Measurements from ENCODE around the gene SINHCAF. TPM values are rescaled to one million over a fixed set of nuclear protein-coding genes. Genes with fewer than 3 reads are reported as not detected.
A peak's percentile ranks its signal among the peaks of the same experiment; 100 is the strongest.

SINHCAF gene
- total and polyA plus RNA-seq, 5 donors from 2014 or later, result 42.0 to 73.7 (median 53.4) TPM

GRCh38 chr12:31311634-31312258, 14.2 kb downstream of the SINHCAF start:
- Mint-ChIP-seq H3K4me1 (peaks cover 24 to 61% (median 33%) of the 10 kb centered on the region in 4 donors), H3K4me3 (no peak overlapping the region), H3K9me3 (peaks cover 0 to 5% (median 0%) of the 10 kb centered on the region in 7 donors), H3K27ac (no peak overlapping the region), H3K36me3 (peaks cover 24% of the 10 kb centered on the region), H3K27me3 (no peaks in the 10 kb centered on the region)
- ATAC-seq (ENCODE audit: low read depth in 2 of 2) (no peak), DNase-seq (no peak)
- Histone ChIP-seq H3K27ac (ENCODE audit: insufficient read depth, low read length, poor library complexity, severe bottlenecking) (no peak overlapping the region), H3K27me3 (ENCODE audit: control insufficient read depth, insufficient read depth, low read length) (no peaks in the 10 kb centered on the region), H3K9me3 (ENCODE audit: control insufficient read depth in 2 of 2, low read length in 2 of 2) (peaks cover 4 to 8% of the 10 kb centered on the region in 2 experiments), H3K4me1 (ENCODE audit: control insufficient read depth, insufficient read depth, low read length, poor library complexity, severe bottlenecking) (peaks cover 16% of the 10 kb centered on the region), H3K4me3 (ENCODE audit: low read depth, low read length) (no peak overlapping the region), H3K36me3 (ENCODE audit: control insufficient read depth, insufficient read depth, low read length) (no peaks in the 10 kb centered on the region)

DNA sequence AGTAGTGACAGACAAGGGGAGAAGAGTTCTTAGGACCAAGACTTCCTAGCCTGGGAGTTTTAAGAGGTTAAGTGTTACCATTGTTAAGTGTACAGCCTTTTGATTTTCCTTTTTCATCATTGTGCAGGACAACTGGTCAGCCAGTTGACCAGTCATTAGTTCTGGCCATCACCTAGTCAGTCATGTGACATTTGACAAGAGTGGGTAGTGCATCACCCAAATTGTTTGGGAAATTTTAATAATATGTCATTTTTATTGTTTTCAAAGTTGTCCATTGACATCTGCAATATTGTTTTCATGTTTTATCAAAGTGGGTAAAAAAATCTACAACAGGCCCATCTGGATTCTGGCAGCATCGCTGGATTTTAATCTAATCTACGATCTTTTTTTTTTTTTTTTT, 15.5 kb downstream of the SINHCAF start:
- Mint-ChIP-seq H3K4me3 (peak overlapping the region in 1 of 4 donors; percentile 15), H3K27me3 (no peaks in the 10 kb centered on the region), H3K36me3 (peaks cover 29% of the 10 kb centered on the region), H3K27ac (no peak overlapping the region), H3K4me1 (peaks cover 26 to 64% (median 39%) of the 10 kb centered on the region in 4 donors), H3K9me3 (peaks cover 0 to 5% (median 0%) of the 10 kb centered on the region in 7 donors)
- Histone ChIP-seq H3K9me3 (ENCODE audit: control insufficient read depth in 2 of 2, low read length in 2 of 2) (peaks cover 4 to 8% of the 10 kb centered on the region in 2 experiments), H3K27ac (ENCODE audit: insufficient read depth, low read length, poor library complexity, severe bottlenecking) (no peak overlapping the region), H3K4me1 (ENCODE audit: control insufficient read depth, insufficient read depth, low read length, poor library complexity, severe bottlenecking) (peaks cover 10% of the 10 kb centered on the region), H3K27me3 (ENCODE audit: control insufficient read depth, insufficient read depth, low read length) (no peaks in the 10 kb centered on the region), H3K36me3 (ENCODE audit: control insufficient read depth, insufficient read depth, low read length) (no peaks in the 10 kb centered on the region), H3K4me3 (ENCODE audit: low read depth, low read length) (no peak overlapping the region)
- ATAC-seq (ENCODE audit: low read depth in 2 of 2) (no peak), DNase-seq (no peak)

DNA sequence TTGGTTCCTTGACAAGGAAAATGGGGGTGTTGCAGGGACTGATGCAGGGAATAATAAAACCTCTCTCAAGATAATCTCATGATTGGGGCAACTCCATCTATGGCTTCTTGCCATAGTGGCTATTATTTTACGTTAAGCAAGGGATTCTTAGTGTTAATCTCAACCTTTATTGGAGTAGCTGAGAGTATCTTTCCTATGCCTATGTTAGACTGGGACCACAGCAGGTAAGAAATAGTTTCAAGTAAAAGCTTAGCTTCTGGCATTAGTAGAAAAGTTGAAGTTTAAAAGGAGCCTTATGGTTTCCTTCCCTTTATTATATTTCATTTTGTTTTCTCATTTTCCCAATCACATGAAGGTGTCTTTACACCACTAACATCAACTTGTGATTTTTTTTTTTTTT, 16.7 kb downstream of the SINHCAF start:
- no peaks in the 10 kb centered on the region for H3K27me3 ChIP-seq (ENCODE audit: control insufficient read depth, insufficient read depth, low read length)
- peaks cover 4 to 8% of the 10 kb centered on the region in 2 experiments for H3K9me3 ChIP-seq (ENCODE audit: control insufficient read depth in 2 of 2, low read length in 2 of 2)
- ATAC-seq (ENCODE audit: low read depth in 2 of 2) (no peak), DNase-seq (no peak)
- peaks cover 0 to 5% (median 0%) of the 10 kb centered on the region in 7 donors for H3K9me3 Mint-ChIP-seq
- H3K27ac ChIP-seq (ENCODE audit: insufficient read depth, low read length, poor library complexity, severe bottlenecking), result no peak overlapping the region
- H3K4me1 ChIP-seq (ENCODE audit: control insufficient read depth, insufficient read depth, low read length, poor library complexity, severe bottlenecking), result no peaks in the 10 kb centered on the region
- peaks cover 10% of the 10 kb centered on the region for H3K36me3 ChIP-seq (ENCODE audit: control insufficient read depth, insufficient read depth, low read length)
- H3K36me3 Mint-ChIP-seq, result peaks cover 41% of the 10 kb centered on the region
- peaks cover 17 to 59% (median 36%) of the 10 kb centered on the region in 4 donors for H3K4me1 Mint-ChIP-seq
- no peak overlapping the region for H3K4me3 Mint-ChIP-seq
- H3K27me3 Mint-ChIP-seq, result no peaks in the 10 kb centered on the region
- H3K4me3 ChIP-seq (ENCODE audit: low read depth, low read length), result no peak overlapping the region
- peak overlapping the region in 1 of 3 donors; percentile 26 for H3K27ac Mint-ChIP-seq

- Mint-ChIP-seq H3K9me3 (peaks cover 0 to 5% (median 0%) of the 10 kb centered on the region in 7 donors), H3K4me3 (no peak overlapping the region), H3K27ac (no peak overlapping the region), H3K36me3 (peaks cover 51% of the 10 kb centered on the region), H3K4me1 (peaks cover 18 to 61% (median 40%) of the 10 kb centered on the region in 4 donors), H3K27me3 (no peaks in the 10 kb centered on the region)
- H3K4me1 ChIP-seq (ENCODE audit: control insufficient read depth, insufficient read depth, low read length, poor library complexity, severe bottlenecking), result no peaks in the 10 kb centered on the region
- peaks cover 22% of the 10 kb centered on the region for H3K36me3 ChIP-seq (ENCODE audit: control insufficient read depth, insufficient read depth, low read length)
- no peak overlapping the region for H3K27ac ChIP-seq (ENCODE audit: insufficient read depth, low read length, poor library complexity, severe bottlenecking)
- DNase-seq (no peak), ATAC-seq (ENCODE audit: low read depth in 2 of 2) (no peak)
- H3K9me3 ChIP-seq (ENCODE audit: control insufficient read depth in 2 of 2, low read length in 2 of 2), result peaks cover 4 to 8% of the 10 kb centered on the region in 2 experiments
- H3K27me3 ChIP-seq (ENCODE audit: control insufficient read depth, insufficient read depth, low read length), result no peaks in the 10 kb centered on the region
- H3K4me3 ChIP-seq (ENCODE audit: low read depth, low read length), result no peak overlapping the region
Observed at GRCh38 chr12:31308116-31308515, 17.8 kb downstream of the SINHCAF start.

DNA sequence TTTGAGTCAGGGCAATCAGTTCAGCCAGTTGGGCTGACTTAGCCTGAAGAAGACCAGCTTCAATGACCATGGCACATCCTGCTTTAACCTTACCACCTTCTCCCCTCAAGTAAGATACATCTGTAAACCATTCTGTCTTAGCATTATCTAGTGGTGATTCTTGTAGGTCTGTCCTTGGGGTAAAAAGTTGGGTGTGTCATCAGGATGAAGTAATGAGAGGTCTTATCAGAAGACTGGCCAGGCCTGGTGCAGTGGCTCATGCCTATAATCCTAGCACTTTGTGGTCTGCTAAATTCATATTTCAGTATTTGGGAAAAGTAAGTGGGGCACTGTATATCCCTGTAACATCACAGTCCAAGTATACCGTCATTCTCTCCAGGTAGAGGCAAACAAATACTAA, 19.1 kb downstream of the SINHCAF start:
- Histone ChIP-seq H3K27ac (ENCODE audit: insufficient read depth, low read length, poor library complexity, severe bottlenecking) (no peak overlapping the region), H3K36me3 (ENCODE audit: control insufficient read depth, insufficient read depth, low read length) (peaks cover 32% of the 10 kb centered on the region), H3K9me3 (ENCODE audit: control insufficient read depth in 2 of 2, low read length in 2 of 2) (peaks cover 4 to 8% of the 10 kb centered on the region in 2 experiments), H3K4me3 (ENCODE audit: low read depth, low read length) (no peak overlapping the region), H3K4me1 (ENCODE audit: control insufficient read depth, insufficient read depth, low read length, poor library complexity, severe bottlenecking) (no peaks in the 10 kb centered on the region), H3K27me3 (ENCODE audit: control insufficient read depth, insufficient read depth, low read length) (no peaks in the 10 kb centered on the region)
- DNase-seq, result no peak
- Mint-ChIP-seq H3K27ac (peak overlapping the region in 1 of 3 donors; percentile 32), H3K36me3 (peaks cover 50% of the 10 kb centered on the region), H3K27me3 (no peaks in the 10 kb centered on the region), H3K4me1 (peaks cover 18 to 63% (median 34%) of the 10 kb centered on the region in 4 donors), H3K4me3 (no peak overlapping the region), H3K9me3 (peaks cover 0 to 5% (median 0%) of the 10 kb centered on the region in 7 donors)
- ATAC-seq (ENCODE audit: low read depth in 2 of 2), result no peak

- peaks cover 46% of the 10 kb centered on the region for H3K36me3 Mint-ChIP-seq
- peak overlapping the region in 1 of 3 donors; percentile 24 for H3K27ac Mint-ChIP-seq
- no peak overlapping the region for H3K4me3 Mint-ChIP-seq
- no peaks in the 10 kb centered on the region for H3K4me1 ChIP-seq (ENCODE audit: control insufficient read depth, insufficient read depth, low read length, poor library complexity, severe bottlenecking)
- no peak for ATAC-seq (ENCODE audit: low read depth in 2 of 2)
- no peaks in the 10 kb centered on the region for H3K9me3 ChIP-seq (ENCODE audit: control insufficient read depth in 2 of 2, low read length in 2 of 2)
- peaks cover 47% of the 10 kb centered on the region for H3K36me3 ChIP-seq (ENCODE audit: control insufficient read depth, insufficient read depth, low read length)
- DNase-seq, result no peak
- no peaks in the 10 kb centered on the region for H3K27me3 Mint-ChIP-seq
- no peak overlapping the region for H3K4me3 ChIP-seq (ENCODE audit: low read depth, low read length)
- peaks cover 24 to 61% (median 38%) of the 10 kb centered on the region in 4 donors for H3K4me1 Mint-ChIP-seq
- no peak overlapping the region for H3K27ac ChIP-seq (ENCODE audit: insufficient read depth, low read length, poor library complexity, severe bottlenecking)
- peaks cover 0 to 2% (median 0%) of the 10 kb centered on the region in 7 donors for H3K9me3 Mint-ChIP-seq
- H3K27me3 ChIP-seq (ENCODE audit: control insufficient read depth, insufficient read depth, low read length), result no peaks in the 10 kb centered on the region
Observed at GRCh38 chr12:31303466-31303865, 22.5 kb downstream of the SINHCAF start.

DNA sequence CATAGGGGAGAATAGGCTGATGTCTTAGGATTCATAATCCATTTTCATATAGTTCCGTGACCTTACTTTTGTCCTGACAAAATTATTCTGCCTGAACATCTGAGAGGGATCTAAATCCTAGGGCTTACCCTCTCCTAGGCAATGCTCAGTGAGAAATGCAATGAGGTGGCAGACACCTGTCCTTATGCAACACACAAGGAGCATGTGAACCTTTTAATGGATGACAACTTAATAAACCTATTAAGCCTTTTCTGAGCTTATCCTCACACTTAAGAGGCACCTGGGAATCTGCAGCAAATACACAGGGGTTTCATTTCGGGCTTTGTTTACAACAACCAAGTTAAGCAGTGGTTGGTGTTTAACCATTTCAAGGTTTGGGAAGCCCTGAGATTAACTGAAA, 24.6 kb downstream of the SINHCAF start:
- no peak for ATAC-seq (ENCODE audit: low read depth in 2 of 2)

DNA sequence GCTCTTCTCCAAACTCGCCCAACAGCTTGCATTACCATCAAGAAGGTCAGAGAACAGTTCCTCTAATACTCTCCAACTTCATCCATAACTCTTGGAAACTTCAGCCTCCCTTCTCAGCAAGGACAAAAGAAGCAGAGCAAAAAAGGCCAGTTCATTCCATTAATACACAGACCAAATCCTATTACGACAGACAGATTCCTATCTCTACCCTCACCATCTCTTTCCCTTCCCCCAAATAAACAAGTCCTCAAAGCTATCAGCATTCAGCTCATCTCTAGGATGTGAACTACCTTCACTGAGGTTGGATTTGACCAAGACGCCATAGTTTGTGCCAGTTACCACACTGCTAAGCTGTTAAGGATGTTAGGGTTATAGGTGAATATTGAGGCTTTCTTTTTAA, 25.2 kb downstream of the SINHCAF start:
- Mint-ChIP-seq H3K27me3 (no peaks in the 10 kb centered on the region), H3K27ac (peak overlapping the region in 2 of 3 donors; percentile 44 to 70), H3K9me3 (peaks cover 0 to 2% (median 0%) of the 10 kb centered on the region in 7 donors), H3K4me3 (no peak overlapping the region), H3K4me1 (peaks cover 13 to 49% (median 33%) of the 10 kb centered on the region in 4 donors), H3K36me3 (peaks cover 46% of the 10 kb centered on the region)
- Histone ChIP-seq H3K4me3 (ENCODE audit: low read depth, low read length) (no peak overlapping the region), H3K9me3 (ENCODE audit: control insufficient read depth in 2 of 2, low read length in 2 of 2) (no peaks in the 10 kb centered on the region), H3K27me3 (ENCODE audit: control insufficient read depth, insufficient read depth, low read length) (no peaks in the 10 kb centered on the region), H3K27ac (ENCODE audit: insufficient read depth, low read length, poor library complexity, severe bottlenecking) (no peak overlapping the region), H3K4me1 (ENCODE audit: control insufficient read depth, insufficient read depth, low read length, poor library complexity, severe bottlenecking) (no peaks in the 10 kb centered on the region), H3K36me3 (ENCODE audit: control insufficient read depth, insufficient read depth, low read length) (peaks cover 57% of the 10 kb centered on the region)
- DNase-seq (no peak), ATAC-seq (ENCODE audit: low read depth in 2 of 2) (no peak)

More for the DNA sequence above, 24.6 kb downstream of the SINHCAF start:
- H3K27me3 ChIP-seq (ENCODE audit: control insufficient read depth, insufficient read depth, low read length), result no peaks in the 10 kb centered on the region
- no peaks in the 10 kb centered on the region for H3K4me1 ChIP-seq (ENCODE audit: control insufficient read depth, insufficient read depth, low read length, poor library complexity, severe bottlenecking)
- H3K36me3 ChIP-seq (ENCODE audit: control insufficient read depth, insufficient read depth, low read length), result peaks cover 56% of the 10 kb centered on the region
- H3K9me3 Mint-ChIP-seq, result peaks cover 0 to 2% (median 0%) of the 10 kb centered on the region in 7 donors
- H3K27ac Mint-ChIP-seq, result peak overlapping the region in 1 of 3 donors; percentile 26
- no peak for DNase-seq
- H3K9me3 ChIP-seq (ENCODE audit: control insufficient read depth in 2 of 2, low read length in 2 of 2), result no peaks in the 10 kb centered on the region
- no peak overlapping the region for H3K27ac ChIP-seq (ENCODE audit: insufficient read depth, low read length, poor library complexity, severe bottlenecking)
- peaks cover 48% of the 10 kb centered on the region for H3K36me3 Mint-ChIP-seq
- H3K4me3 ChIP-seq (ENCODE audit: low read depth, low read length), result no peak overlapping the region
- no peaks in the 10 kb centered on the region for H3K27me3 Mint-ChIP-seq
- no peak overlapping the region for H3K4me3 Mint-ChIP-seq
- peaks cover 17 to 52% (median 37%) of the 10 kb centered on the region in 4 donors for H3K4me1 Mint-ChIP-seq
